HG03159 (cell line): ENCODE data around the gene SYTL3.

Experiments
- ATAC-seq: cut with Tn5 transposase; IDR thresholded peaks from one replicate; pipeline ENCODE4 v1.9.1; 2021; ENCODE audit warnings: mild to moderate bottlenecking, moderate library complexity; ENCODE audit not compliant: unreplicated experiment

Gene SYTL3

DNA sequence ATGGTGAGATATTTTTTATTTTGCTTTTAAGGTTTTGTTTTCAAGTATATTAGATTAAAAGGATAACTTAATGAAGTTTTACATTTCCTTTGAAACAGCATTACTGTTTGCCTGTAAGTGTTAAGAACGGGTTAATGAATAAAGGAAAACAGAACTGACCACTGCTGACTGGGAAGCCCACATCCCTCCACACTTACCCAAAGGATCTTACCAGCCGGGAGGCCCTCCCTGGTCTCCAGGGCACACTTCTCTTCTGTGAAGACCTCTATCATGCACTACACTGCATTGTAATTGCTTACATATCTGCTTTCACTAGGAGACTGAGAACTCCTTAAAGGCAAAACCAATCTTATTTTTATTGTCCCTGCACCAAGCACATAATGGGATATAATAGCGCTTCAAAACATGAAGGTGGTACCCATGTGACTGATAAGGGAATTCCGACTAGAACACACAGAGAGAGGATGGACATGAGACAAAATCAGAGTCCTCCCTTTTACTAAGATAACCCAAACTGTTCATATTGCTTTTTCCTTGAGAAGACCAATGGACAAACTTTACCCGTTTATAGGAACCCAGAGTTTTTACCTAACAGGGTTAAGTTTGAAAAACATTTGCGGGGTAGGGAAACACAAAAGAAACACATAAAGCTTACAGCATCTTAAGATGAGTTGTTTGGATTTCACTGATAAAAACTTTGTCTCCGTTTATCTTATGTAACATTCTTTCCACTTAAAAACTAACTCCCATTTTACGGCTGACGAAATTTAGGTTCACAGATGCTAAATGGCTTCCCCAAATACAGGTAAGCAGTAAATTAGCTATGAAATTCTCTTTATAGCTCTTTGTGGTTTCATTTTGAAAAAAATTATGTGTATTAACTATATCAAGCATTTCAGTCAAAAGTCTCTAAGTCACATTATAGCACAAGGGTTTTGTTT is 160.6 kb downstream of the SYTL3 start:
- no peak for ATAC-seq

- ATAC-seq, result no peak
Measured at GRCh38 chr6:158812611-158813010, 162.8 kb downstream of the SYTL3 start.

- ATAC-seq, result no peak
Measured at GRCh38 chr6:158813032-158813431, 163.2 kb downstream of the SYTL3 start.
